Coronary artery (tissue), 2 donors: ENCODE data around the gene GEMIN7.

Experiments used
- DNase-seq: peaks from one replicate; pipeline ENCODE4 v3.0.0-alpha.2; 2017; ENCODE audit warnings: low spot score
- H3K27ac ChIP-seq, 2 donors: fragments of 200-600 bp; sonication (generic); one replicate each; pipeline ENCODE4 v1.5.1; 2016 to 2019
- H3K4me3 ChIP-seq: fragments of 200-600 bp; sonication (generic); 2 replicates; pipeline ENCODE4 v1.5.1; 2016; ENCODE audit warnings: mild to moderate bottlenecking, moderate library complexity
- TF ChIP-seq, protein P1 (sequence below): fragments of 200-600 bp; sonication (generic); IDR thresholded peaks from one replicate; pipeline ENCODE4 v1.5.1; 2019; ENCODE audit warnings: antibody characterized with exemption

GEMIN7 gene

DNA sequence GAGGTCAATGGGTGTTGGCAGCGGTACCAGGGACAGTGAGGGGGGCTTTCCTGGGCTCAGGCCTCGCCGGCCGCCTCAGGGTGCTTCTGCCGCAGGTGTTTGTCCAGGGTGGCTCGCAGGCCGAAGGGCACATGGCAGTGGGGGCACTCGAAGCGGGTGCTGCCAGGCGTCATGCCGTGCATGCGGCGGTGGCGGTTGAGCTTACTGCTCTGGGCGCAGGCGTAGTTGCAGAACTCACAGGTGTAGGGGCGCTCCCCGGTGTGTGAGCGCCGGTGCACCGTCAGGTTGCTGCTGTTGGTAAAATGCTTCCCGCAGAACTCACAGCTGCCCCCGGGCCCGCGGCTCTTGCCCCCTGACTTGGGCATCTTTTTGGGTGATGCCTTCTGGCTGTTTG lies 7.5 kb upstream of the GEMIN7 start:
- TF ChIP-seq, protein P1, sequence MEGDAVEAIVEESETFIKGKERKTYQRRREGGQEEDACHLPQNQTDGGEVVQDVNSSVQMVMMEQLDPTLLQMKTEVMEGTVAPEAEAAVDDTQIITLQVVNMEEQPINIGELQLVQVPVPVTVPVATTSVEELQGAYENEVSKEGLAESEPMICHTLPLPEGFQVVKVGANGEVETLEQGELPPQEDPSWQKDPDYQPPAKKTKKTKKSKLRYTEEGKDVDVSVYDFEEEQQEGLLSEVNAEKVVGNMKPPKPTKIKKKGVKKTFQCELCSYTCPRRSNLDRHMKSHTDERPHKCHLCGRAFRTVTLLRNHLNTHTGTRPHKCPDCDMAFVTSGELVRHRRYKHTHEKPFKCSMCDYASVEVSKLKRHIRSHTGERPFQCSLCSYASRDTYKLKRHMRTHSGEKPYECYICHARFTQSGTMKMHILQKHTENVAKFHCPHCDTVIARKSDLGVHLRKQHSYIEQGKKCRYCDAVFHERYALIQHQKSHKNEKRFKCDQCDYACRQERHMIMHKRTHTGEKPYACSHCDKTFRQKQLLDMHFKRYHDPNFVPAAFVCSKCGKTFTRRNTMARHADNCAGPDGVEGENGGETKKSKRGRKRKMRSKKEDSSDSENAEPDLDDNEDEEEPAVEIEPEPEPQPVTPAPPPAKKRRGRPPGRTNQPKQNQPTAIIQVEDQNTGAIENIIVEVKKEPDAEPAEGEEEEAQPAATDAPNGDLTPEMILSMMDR: no peak
- no peak overlapping the region for H3K27ac ChIP-seq
- H3K4me3 ChIP-seq: no peak overlapping the region
- no peak for DNase-seq

DNA sequence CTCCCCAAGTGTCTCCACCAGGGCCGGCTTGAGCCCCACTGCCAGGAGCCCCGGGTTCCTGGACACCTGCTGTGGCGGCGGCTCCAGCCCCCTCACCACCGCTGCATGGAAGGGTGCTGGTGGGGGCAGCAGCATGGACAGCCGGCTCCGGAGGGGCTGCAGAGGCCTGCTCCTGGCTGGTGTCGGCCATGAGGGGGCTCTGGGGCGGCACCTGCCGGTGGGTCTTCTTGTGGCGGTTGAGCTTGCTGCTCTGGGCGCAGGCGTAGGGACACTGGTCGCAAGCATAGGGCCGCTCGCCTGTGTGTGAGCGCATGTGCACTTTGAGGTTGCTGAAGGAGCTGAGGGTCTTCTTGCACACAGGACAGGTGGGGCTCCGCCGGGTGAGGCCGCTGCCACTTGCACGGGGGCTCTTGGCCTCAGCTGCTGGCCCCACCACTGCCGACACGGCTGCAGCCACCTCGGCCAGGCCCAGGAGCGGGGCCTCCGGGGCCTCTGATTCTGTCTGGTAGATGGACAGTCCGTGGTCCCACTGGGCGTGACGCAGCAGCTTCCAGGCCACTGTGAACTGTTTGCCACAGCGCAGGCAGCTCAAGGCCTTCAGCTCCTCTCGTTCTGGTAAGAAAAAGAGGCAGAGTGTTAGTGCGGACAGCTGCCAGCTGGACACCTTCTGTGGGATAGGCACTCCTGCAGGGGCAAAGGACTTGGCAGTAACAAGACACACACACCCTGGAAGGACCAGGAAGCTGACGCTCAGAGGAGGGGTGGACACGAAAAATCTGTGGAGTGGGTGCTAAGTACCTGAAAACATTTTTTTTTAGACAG lies 6.9 kb upstream of the GEMIN7 start:
- Histone ChIP-seq H3K4me3 (no peak overlapping the region), H3K27ac (no peak overlapping the region)
- DNase-seq: no peak
- TF ChIP-seq, protein P1: no peak

DNA sequence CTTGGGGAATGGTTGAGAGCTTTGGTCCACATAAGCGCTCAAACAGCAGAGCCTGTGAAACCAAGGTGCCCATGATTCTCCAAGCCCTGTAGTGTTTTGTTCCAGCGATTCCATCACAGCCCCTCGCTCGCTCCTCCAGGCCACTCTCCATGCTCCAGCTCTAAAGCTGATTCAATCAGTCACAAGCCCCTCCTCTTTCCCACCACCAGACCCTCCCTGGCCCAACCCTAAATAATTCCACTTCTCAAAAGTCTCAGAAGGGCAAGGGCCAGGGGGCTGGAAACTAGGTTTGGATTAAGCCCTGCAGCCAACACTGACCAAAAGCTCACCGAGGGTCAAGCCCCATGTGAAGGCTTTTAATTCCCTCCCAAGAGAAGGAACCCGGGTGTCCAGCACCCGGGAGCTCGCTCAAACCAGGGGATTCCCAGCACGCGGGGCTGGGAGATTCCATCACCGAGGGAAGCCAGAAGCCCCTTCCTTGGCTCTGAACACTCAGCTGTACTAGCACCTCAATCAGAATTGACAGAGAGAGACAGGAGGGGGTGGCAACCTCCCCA lies 4.2 kb upstream of the GEMIN7 start:
- peak overlapping the region; percentile 74 for H3K4me3 ChIP-seq
- peak overlapping the region in 1 of 2 donors; percentile 83 for H3K27ac ChIP-seq
- DNase-seq: no peak

DNA sequence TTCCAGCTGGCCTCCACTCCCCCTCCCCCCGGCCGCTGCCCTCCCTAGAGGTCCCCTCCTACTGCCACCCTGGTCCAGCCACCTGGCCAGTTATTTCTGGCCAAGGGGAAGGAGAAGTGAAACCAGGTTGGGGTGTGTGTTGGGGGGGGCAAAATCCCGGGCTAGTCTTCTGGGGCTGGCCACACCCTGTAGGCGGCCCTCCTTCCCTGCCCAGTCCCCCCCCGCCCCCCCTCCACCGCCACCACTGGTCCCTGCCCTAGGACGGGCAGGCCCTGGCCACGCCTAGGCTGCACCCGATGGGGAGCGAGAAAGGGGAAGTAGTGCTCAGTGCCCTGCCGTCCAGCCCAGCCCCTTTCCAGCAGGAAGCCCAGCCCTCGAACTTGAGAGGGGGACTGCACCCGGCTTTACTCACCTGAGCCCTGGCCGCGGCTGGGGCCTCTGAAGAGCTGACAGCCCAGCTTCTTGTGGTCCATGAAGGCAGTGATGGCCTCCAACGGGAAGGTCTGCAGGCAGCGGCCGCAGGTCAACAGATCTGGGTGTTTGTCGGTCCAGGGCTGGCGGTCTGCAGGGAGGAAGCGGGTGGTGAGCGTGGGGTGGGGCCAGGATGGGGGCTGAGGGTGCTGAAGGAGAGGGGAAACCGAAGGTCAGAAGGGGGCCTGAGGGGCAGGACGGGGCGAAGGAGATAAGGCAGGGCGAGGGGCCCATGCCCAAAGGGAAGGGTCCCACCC lies 3.6 kb upstream of the GEMIN7 start:
- Histone ChIP-seq H3K4me3 (peak overlapping the region; percentile 74), H3K27ac (peak overlapping the region in 1 of 2 donors; percentile 83)
- DNase-seq: peak; percentile 84
- TF ChIP-seq, protein P1: no peak

More for the DNA sequence above, 4.2 kb upstream of the GEMIN7 start:
- TF ChIP-seq, protein P1: no peak

DNA sequence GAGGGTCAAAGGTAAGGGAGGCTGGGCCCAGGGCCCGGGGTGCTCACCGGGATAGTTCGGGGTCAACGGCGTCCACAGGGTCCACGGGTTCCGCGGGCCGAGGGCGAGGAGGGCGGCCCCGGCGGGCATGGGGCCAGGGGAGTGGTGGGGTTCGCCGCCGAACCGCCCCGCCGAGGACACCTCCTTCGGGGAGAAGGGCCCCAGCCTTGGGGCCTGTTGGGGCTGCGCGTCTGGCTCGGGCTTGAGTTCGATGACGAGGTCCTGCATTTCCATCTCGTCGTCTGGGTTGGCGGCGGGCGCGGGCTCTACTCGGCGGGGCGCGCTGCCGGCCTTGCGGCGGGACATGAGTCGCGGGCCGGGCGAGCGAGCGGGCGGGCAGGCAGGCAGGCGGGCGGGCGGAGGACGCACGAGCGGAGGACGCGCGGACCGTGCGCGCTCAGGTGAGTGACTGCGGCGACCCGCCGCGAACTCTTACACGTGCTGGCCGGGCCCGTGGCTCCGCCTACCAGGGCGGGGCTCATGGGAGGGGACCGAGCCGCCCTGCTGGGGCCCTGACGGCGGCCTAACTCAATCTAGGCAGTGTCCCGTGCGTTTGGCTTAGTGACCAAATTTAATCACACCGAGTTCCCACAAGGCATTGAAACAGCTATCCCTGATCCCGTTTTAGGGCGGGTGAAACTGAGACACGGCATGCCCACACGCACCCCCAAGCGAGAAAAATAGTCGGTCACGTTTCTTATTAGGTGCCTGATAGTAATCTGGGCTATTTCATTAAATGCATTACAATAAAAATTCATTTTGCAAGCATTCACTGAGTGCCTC lies 2.8 kb upstream of the GEMIN7 start, which contains the start of gene ZNF296:
Gene ZNF296, minus strand, starts transcription at position 450 of the 822 bp plus-strand sequence. Its CDS starts 105 bp downstream, at position 345.
- Histone ChIP-seq H3K27ac (peak within 1 kb of the TSS in 1 of 2 donors; percentile 83), H3K4me3 (peak within 1 kb of the TSS; percentile 74)
- TF ChIP-seq, protein P1: no peak
- DNase-seq: no peak
